ENCODE results near the gene BNIP5. TPM values are rescaled to one million over a fixed set of nuclear protein-coding genes. Genes with fewer than 3 reads are reported as not detected.
"Not testable (repeated sequence)": the region's sequence is repeated elsewhere in the genome, so short reads cannot be mapped to it uniquely, and the experiment has no call there.

BNIP5 gene
- total RNA-seq, 2 experiments from 2014 or later = not detected

- H3K4me1 Mint-ChIP-seq (ENCODE audit: low read depth) = peaks cover 11% of the 10 kb centered on the region
- H3K9me3 Mint-ChIP-seq (ENCODE audit: insufficient read depth); POLR2A ChIA-PET; DNase-seq; H3K4me3 Mint-ChIP-seq; ATAC-seq; H3K36me3 Mint-ChIP-seq (ENCODE audit: low read depth); CTCF ChIA-PET; H3K27ac Mint-ChIP-seq: not testable (repeated sequence)
- peaks cover 55% of the 10 kb centered on the region for H3K27me3 Mint-ChIP-seq (ENCODE audit: low read depth)
Observed at GRCh38 chr6:36338223-36338622, 1.5 kb upstream of the BNIP5 start.

GRCh38 chr6:36337814-36338213, 1.1 kb upstream of the BNIP5 start:
- H3K9me3 Mint-ChIP-seq (ENCODE audit: insufficient read depth) = no peaks in the 10 kb centered on the region
- CTCF ChIA-PET = interaction anchor here (1.2 kb wide), 1 partner anchor 216 kb away, joined by 3 read pairs; no protein-coding TSS in a partner anchor
- no peak overlapping the region for H3K4me3 Mint-ChIP-seq
- no peak overlapping the region for H3K27ac Mint-ChIP-seq
- DNase-seq = no peak
- H3K4me1 Mint-ChIP-seq (ENCODE audit: low read depth) = peaks cover 11% of the 10 kb centered on the region
- no peaks in the 10 kb centered on the region for H3K36me3 Mint-ChIP-seq (ENCODE audit: low read depth)
- no peak for ATAC-seq
- POLR2A ChIA-PET = no interaction called here
- H3K27me3 Mint-ChIP-seq (ENCODE audit: low read depth) = peaks cover 56% of the 10 kb centered on the region

- H3K27ac Mint-ChIP-seq = no peak overlapping the region
- ChIA-PET POLR2A (no interaction called here), CTCF (interaction anchor here (1.0 to 1.9 kb wide), 3 partner anchors 24 to 34 kb away, joined by 4 to 7 read pairs (median 4); no protein-coding TSS in a partner anchor)
- peaks cover 56% of the 10 kb centered on the region for H3K27me3 Mint-ChIP-seq (ENCODE audit: low read depth)
- H3K36me3 Mint-ChIP-seq (ENCODE audit: low read depth) = no peaks in the 10 kb centered on the region
- no peak for ATAC-seq
- DNase-seq = no peak
- no peaks in the 10 kb centered on the region for H3K9me3 Mint-ChIP-seq (ENCODE audit: insufficient read depth)
- H3K4me3 Mint-ChIP-seq = no peak overlapping the region
- peaks cover 11% of the 10 kb centered on the region for H3K4me1 Mint-ChIP-seq (ENCODE audit: low read depth)
Observed at GRCh38 chr6:36336208-36336710, 429 bp downstream of the BNIP5 start.

- no peak overlapping the region for H3K4me3 Mint-ChIP-seq
- peaks cover 53% of the 10 kb centered on the region for H3K27me3 Mint-ChIP-seq (ENCODE audit: low read depth)
- no peak overlapping the region for H3K27ac Mint-ChIP-seq
- no peaks in the 10 kb centered on the region for H3K36me3 Mint-ChIP-seq (ENCODE audit: low read depth)
- ChIA-PET CTCF (interaction anchor here (1.9 kb wide), 1 partner anchor 26 kb away, joined by 4 read pairs; no protein-coding TSS in a partner anchor), POLR2A (no interaction called here)
- DNase-seq (no peak), ATAC-seq (no peak)
- H3K4me1 Mint-ChIP-seq (ENCODE audit: low read depth) = peaks cover 7% of the 10 kb centered on the region
- H3K9me3 Mint-ChIP-seq (ENCODE audit: insufficient read depth) = no peaks in the 10 kb centered on the region
Observed at GRCh38 chr6:36335465-36336207, 1.1 kb downstream of the BNIP5 start.

- no peak for ATAC-seq
- Mint-ChIP-seq H3K4me3 (no peak overlapping the region), H3K27me3 (ENCODE audit: low read depth) (peaks cover 47% of the 10 kb centered on the region), H3K27ac (no peak overlapping the region), H3K4me1 (ENCODE audit: low read depth) (peaks cover 7% of the 10 kb centered on the region), H3K9me3 (ENCODE audit: insufficient read depth) (no peaks in the 10 kb centered on the region), H3K36me3 (ENCODE audit: low read depth) (no peaks in the 10 kb centered on the region)
- CTCF ChIA-PET = interaction anchor here (2.3 kb wide), 1 partner anchor 32 kb away, joined by 7 read pairs; no protein-coding TSS in a partner anchor
- POLR2A ChIA-PET = no interaction called here
- no peak for DNase-seq
Observed at GRCh38 chr6:36334832-36335459, 1.7 kb downstream of the BNIP5 start.

GRCh38 chr6:36333931-36334725, 2.6 kb downstream of the BNIP5 start:
- H3K4me3 Mint-ChIP-seq = no peak overlapping the region
- ChIA-PET POLR2A (no interaction called here), CTCF (interaction anchor here (2.3 kb wide), 1 partner anchor 32 kb away, joined by 7 read pairs; no protein-coding TSS in a partner anchor)
- H3K9me3 Mint-ChIP-seq (ENCODE audit: insufficient read depth) = no peaks in the 10 kb centered on the region
- no peak overlapping the region for H3K27ac Mint-ChIP-seq
- no peak for ATAC-seq
- no peaks in the 10 kb centered on the region for H3K36me3 Mint-ChIP-seq (ENCODE audit: low read depth)
- DNase-seq = no peak
- peaks cover 5% of the 10 kb centered on the region for H3K4me1 Mint-ChIP-seq (ENCODE audit: low read depth)
- H3K27me3 Mint-ChIP-seq (ENCODE audit: low read depth) = peaks cover 39% of the 10 kb centered on the region

- no peak overlapping the region for H3K4me3 Mint-ChIP-seq
- H3K36me3 Mint-ChIP-seq (ENCODE audit: low read depth) = no peaks in the 10 kb centered on the region
- DNase-seq (no peak), ATAC-seq (no peak)
- H3K9me3 Mint-ChIP-seq (ENCODE audit: insufficient read depth) = no peaks in the 10 kb centered on the region
- peaks cover 36% of the 10 kb centered on the region for H3K27me3 Mint-ChIP-seq (ENCODE audit: low read depth)
- no peak overlapping the region for H3K27ac Mint-ChIP-seq
- POLR2A ChIA-PET = no interaction called here
- CTCF ChIA-PET = interaction anchor here (1.1 to 2.3 kb wide), 2 partner anchors 8 to 31 kb away, joined by 4 to 7 read pairs; no protein-coding TSS in a partner anchor
- peaks cover 5% of the 10 kb centered on the region for H3K4me1 Mint-ChIP-seq (ENCODE audit: low read depth)
Observed at GRCh38 chr6:36333171-36333895, 3.4 kb downstream of the BNIP5 start.

GRCh38 chr6:36331381-36331780, 5.3 kb downstream of the BNIP5 start:
- H3K36me3 Mint-ChIP-seq (ENCODE audit: low read depth) = no peaks in the 10 kb centered on the region
- H3K27ac Mint-ChIP-seq = no peak overlapping the region
- no peak overlapping the region for H3K4me3 Mint-ChIP-seq
- ChIA-PET POLR2A (no interaction called here), CTCF (no interaction called here)
- ATAC-seq (no peak), DNase-seq (no peak)
- H3K9me3 Mint-ChIP-seq (ENCODE audit: insufficient read depth) = no peaks in the 10 kb centered on the region
- no peaks in the 10 kb centered on the region for H3K4me1 Mint-ChIP-seq (ENCODE audit: low read depth)
- peaks cover 35% of the 10 kb centered on the region for H3K27me3 Mint-ChIP-seq (ENCODE audit: low read depth)

- H3K36me3 Mint-ChIP-seq (ENCODE audit: low read depth) = no peaks in the 10 kb centered on the region
- no peak overlapping the region for H3K4me3 Mint-ChIP-seq
- no peaks in the 10 kb centered on the region for H3K4me1 Mint-ChIP-seq (ENCODE audit: low read depth)
- ChIA-PET POLR2A (no interaction called here), CTCF (interaction anchor here (0.9 kb wide), 1 partner anchor 28 kb away, joined by 3 read pairs; no protein-coding TSS in a partner anchor)
- no peaks in the 10 kb centered on the region for H3K9me3 Mint-ChIP-seq (ENCODE audit: insufficient read depth)
- ATAC-seq = no peak
- H3K27ac Mint-ChIP-seq = no peak overlapping the region
- no peak for DNase-seq
- peaks cover 33% of the 10 kb centered on the region for H3K27me3 Mint-ChIP-seq (ENCODE audit: low read depth)
Observed at GRCh38 chr6:36330366-36330765, 6.3 kb downstream of the BNIP5 start.

GRCh38 chr6:36329798-36330291, 6.8 kb downstream of the BNIP5 start:
- Mint-ChIP-seq H3K4me3 (no peak overlapping the region), H3K27ac (no peak overlapping the region), H3K4me1 (ENCODE audit: low read depth) (no peaks in the 10 kb centered on the region), H3K9me3 (ENCODE audit: insufficient read depth) (no peaks in the 10 kb centered on the region), H3K27me3 (ENCODE audit: low read depth) (peaks cover 28% of the 10 kb centered on the region), H3K36me3 (ENCODE audit: low read depth) (no peaks in the 10 kb centered on the region)
- POLR2A ChIA-PET = no interaction called here
- CTCF ChIA-PET = interaction anchor here (0.9 to 2.0 kb wide), 2 partner anchors 11 to 27 kb away, joined by 3 to 12 read pairs; no protein-coding TSS in a partner anchor
- no peak for ATAC-seq
- DNase-seq = no peak

- Mint-ChIP-seq H3K9me3 (ENCODE audit: insufficient read depth) (no peaks in the 10 kb centered on the region), H3K36me3 (ENCODE audit: low read depth) (no peaks in the 10 kb centered on the region), H3K27ac (no peak overlapping the region), H3K27me3 (ENCODE audit: low read depth) (peaks cover 21% of the 10 kb centered on the region), H3K4me3 (no peak overlapping the region), H3K4me1 (ENCODE audit: low read depth) (no peaks in the 10 kb centered on the region)
- ChIA-PET CTCF (interaction anchor here (1.1 to 2.0 kb wide), 2 partner anchors 12 to 31 kb away, joined by 3 to 12 read pairs; no protein-coding TSS in a partner anchor), POLR2A (interaction anchor here (0.5 to 1.4 kb wide), 2 partner anchors 30 to 157 kb away, joined by 3 read pairs; no protein-coding TSS in a partner anchor)
- ATAC-seq = no peak
- DNase-seq = no peak
Observed at GRCh38 chr6:36328600-36328999, 8.1 kb downstream of the BNIP5 start.

Data from activated CD8-positive, alpha-beta T cell treated with anti-CD3 and anti-CD28 coated beads, Interleukin-2, amount 10 ng/mL, durations not matched to agents 7 days and 5 days (primary cell).